Tibial artery (tissue), 4 donors: ENCODE results near the gene DNASE2.
"Not testable (repeated sequence)": the region's sequence is repeated elsewhere in the genome, so short reads cannot be mapped to it uniquely, and the experiment has no call there.

Experiments used
- DNase-seq, 2 donors: peaks; one replicate each; pipeline ENCODE4 v3.0.0-alpha.2; 2019
- H3K27ac ChIP-seq, 2 donors: fragments of 200-600 bp; sonication (generic) in 1 of 2; 1 replicate in 1 of 2; 2 replicates in 1 of 2; pipeline ENCODE4 v1.5.1; 2018 to 2019; ENCODE audit warnings: mild to moderate bottlenecking in 1 of 2
- H3K27me3 ChIP-seq, 2 donors: fragments of 200-600 bp; sonication (generic) in 1 of 2; one replicate each; pipeline versions ENCODE4 v1.5.1 to v1.6.0; 2016 to 2019
- H3K36me3 ChIP-seq, 3 donors: fragments of 200-600 bp; sonication (generic) in 2 of 3; one replicate each; pipeline ENCODE4 v1.5.1; 2016 to 2019; ENCODE audit warnings: mild to moderate bottlenecking in 2 of 3
- H3K4me1 ChIP-seq, 4 donors: fragments of 200-600 bp; sonication (generic) in 2 of 4; 1 replicate in 3 of 4; 2 replicates in 1 of 4; pipeline ENCODE4 v1.5.1; 2016 to 2019
- H3K4me3 ChIP-seq, 2 donors: fragments of 200-600 bp; sonication (generic) in 1 of 2; 1 replicate in 1 of 2; 2 replicates in 1 of 2; pipeline ENCODE4 v1.5.1; 2018 to 2019; ENCODE audit warnings: mild to moderate bottlenecking in 2 of 2
- H3K9me3 ChIP-seq, 3 donors: fragments of 200-600 bp; sonication (generic) in 1 of 3; one replicate each; pipeline ENCODE4 v1.5.1; 2016 to 2019
- CTCF ChIP-seq, 2 experiments: fragments of 200-600 bp in 1 of 2; fragments of 450-650 bp in 1 of 2; IDR thresholded peaks; one replicate each; pipeline ENCODE4 v1.5.1; 2017 to 2019; ENCODE audit warnings: antibody characterized with exemption in 2 of 2, mild to moderate bottlenecking in 1 of 2, moderate library complexity in 1 of 2
- intact Hi-C: fragments of 100-400 bp; cut with DNase I; formaldehyde crosslinking; loops from one replicate; pipeline ENCODE4 v1.15.0; 2023; ENCODE audit warnings: low total_unique reads

Gene DNASE2

GRCh38 chr19:12899891-12900518 lies 18.8 kb upstream of the DNASE2 start:
- Histone ChIP-seq H3K4me1 (no peaks in the 10 kb centered on the region), H3K9me3 (no peaks in the 10 kb centered on the region), H3K27me3 (no peaks in the 10 kb centered on the region), H3K36me3 (peaks cover 20 to 52% (median 32%) of the 10 kb centered on the region in 3 donors), H3K27ac (no peak overlapping the region), H3K4me3 (no peak overlapping the region)
- no peak for TF ChIP-seq CTCF (IDR thresholded peaks at IDR 0.05)
- no peak for DNase-seq
- intact Hi-C loops = no loop called here

GRCh38 chr19:12896460-12896859 lies 15.2 kb upstream of the DNASE2 start:
- H3K36me3 ChIP-seq = peaks cover 24 to 70% (median 49%) of the 10 kb centered on the region in 3 donors
- DNase-seq = no peak
- intact Hi-C loops = no loop called here
- H3K4me1 ChIP-seq = peaks cover 0 to 15% (median 13%) of the 10 kb centered on the region in 4 donors
- no peaks in the 10 kb centered on the region for H3K27me3 ChIP-seq
- no peak overlapping the region for H3K27ac ChIP-seq
- no peak overlapping the region for H3K4me3 ChIP-seq
- no peaks in the 10 kb centered on the region for H3K9me3 ChIP-seq
- no peak for TF ChIP-seq CTCF (IDR thresholded peaks at IDR 0.05)

DNA sequence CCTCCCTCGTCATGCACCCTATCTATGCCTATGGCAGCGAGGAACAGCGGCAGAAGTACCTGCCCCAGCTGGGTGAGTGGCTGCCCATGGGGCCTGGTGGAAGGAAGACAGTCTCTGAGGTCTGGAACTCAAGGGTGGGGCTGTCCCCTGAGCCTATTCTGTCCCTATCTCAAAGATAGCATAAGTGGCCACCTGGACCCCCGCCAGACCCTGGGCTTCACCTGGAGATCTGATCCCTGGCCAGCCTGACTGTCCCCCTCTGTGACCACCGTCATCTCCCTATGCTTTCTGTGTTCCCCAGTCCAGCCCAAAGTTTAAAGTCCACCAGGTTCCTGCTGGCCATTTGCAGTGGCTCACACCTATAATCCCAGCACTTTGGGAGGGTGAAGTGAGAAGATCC lies 12.3 kb upstream of the DNASE2 start:
- intact Hi-C loops = no loop called here
- TF ChIP-seq CTCF (IDR thresholded peaks at IDR 0.05) = no peak

GRCh38 chr19:12891553-12892021 lies 10.3 kb upstream of the DNASE2 start:
- Histone ChIP-seq H3K27ac (peak overlapping the region; percentile 70 to 80), H3K36me3 (peaks cover 10 to 32% (median 25%) of the 10 kb centered on the region in 3 donors), H3K4me1 (peaks cover 0 to 23% (median 14%) of the 10 kb centered on the region in 4 donors), H3K4me3 (peak overlapping the region; percentile 77 to 85), H3K9me3 (no peaks in the 10 kb centered on the region), H3K27me3 (peaks cover 0 to 12% of the 10 kb centered on the region in 2 donors)
- no peak for DNase-seq
- no peak for TF ChIP-seq CTCF (IDR thresholded peaks at IDR 0.05)
- intact Hi-C loops = no loop called here

More for the DNA sequence above, 12.3 kb upstream of the DNASE2 start:
- Histone ChIP-seq H3K9me3 (no peaks in the 10 kb centered on the region), H3K4me3 (no peak overlapping the region), H3K36me3 (peaks cover 24 to 52% (median 42%) of the 10 kb centered on the region in 3 donors), H3K27me3 (no peaks in the 10 kb centered on the region), H3K27ac (no peak overlapping the region), H3K4me1 (peaks cover 0 to 23% (median 14%) of the 10 kb centered on the region in 4 donors)
- DNase-seq = no peak

- TF ChIP-seq CTCF (IDR thresholded peaks at IDR 0.05) = no peak
- DNase-seq = peak; percentile 99
- intact Hi-C loops = no loop called here
Measured at GRCh38 chr19:12890787-12891552, 9.7 kb upstream of the DNASE2 start, which contains the start of gene GCDH. Gene GCDH (plus strand): TSS chr19:12891160. CDS start chr19:12891305, 145 bp downstream.

DNA sequence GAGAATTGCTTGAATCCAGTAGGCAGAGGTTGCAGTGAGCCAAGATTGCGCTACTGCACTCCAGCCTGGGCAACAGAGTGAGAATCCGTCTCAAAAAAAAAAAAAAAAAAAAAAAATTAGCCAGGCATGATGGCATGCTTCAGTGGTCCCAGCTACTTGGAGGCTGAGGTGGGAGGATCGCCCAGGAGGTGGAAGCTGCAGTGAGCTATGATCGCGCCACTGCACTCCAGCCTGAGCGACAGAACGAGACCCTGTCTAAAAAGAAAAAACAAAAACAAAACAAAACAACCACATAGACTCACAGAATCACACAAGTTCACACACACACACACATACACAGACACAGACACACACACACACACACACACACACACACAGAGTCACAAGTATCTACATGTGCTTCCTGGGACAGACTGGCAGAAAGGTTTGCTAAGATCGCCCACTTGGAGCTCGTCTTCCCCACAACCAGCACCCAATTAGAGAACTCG lies 9.1 kb upstream of the DNASE2 start:
- Histone ChIP-seq H3K27ac (peak overlapping the region; percentile 70 to 80), H3K27me3 (peaks cover 0 to 24% of the 10 kb centered on the region in 2 donors), H3K36me3 (peaks cover 5 to 22% (median 17%) of the 10 kb centered on the region in 3 donors), H3K4me1 (peaks cover 0 to 31% (median 23%) of the 10 kb centered on the region in 4 donors), H3K4me3 (peak overlapping the region; percentile 7 to 77)
- intact Hi-C loops, DNase-seq, H3K9me3 ChIP-seq: not testable (repeated sequence)

More at GRCh38 chr19:12890787-12891552, 9.7 kb upstream of the DNASE2 start, which contains the start of gene GCDH:
- H3K27ac ChIP-seq = peak within 1 kb of the TSS; percentile 70 to 80
- H3K4me3 ChIP-seq = peak within 1 kb of the TSS; percentile 77 to 85
- H3K27me3 ChIP-seq = peaks cover 0 to 18% of the 10 kb centered on the region in 2 donors
- peaks cover 0 to 25% (median 17%) of the 10 kb centered on the region in 4 donors for H3K4me1 ChIP-seq
- peaks cover 5 to 26% (median 19%) of the 10 kb centered on the region in 3 donors for H3K36me3 ChIP-seq
- H3K9me3 ChIP-seq = no peaks in the 10 kb centered on the region
